HFF-Myc (cell line): ENCODE measurements around the gene FSD2.
A peak's percentile ranks its signal among the peaks of the same experiment; 100 is the strongest.

Source experiments
- DNase-seq: peaks from one replicate; pipeline ENCODE4 v3.0.0-alpha.2; 2011; ENCODE audit warnings: low read depth; ENCODE audit errors: extremely low read depth
- H3K4me3 ChIP-seq: replicated peaks from 2 replicates; pipeline ENCODE4 v1.5.1; 2011; ENCODE audit warnings: low read depth, mild to moderate bottlenecking, control low read depth, low read length
- CTCF ChIP-seq: IDR thresholded peaks from 2 replicates; pipeline ENCODE4 v1.5.1; 2012; ENCODE audit warnings: mild to moderate bottlenecking, low read depth, low read length, control low read depth; ENCODE audit errors: missing control alignments

The FSD2 gene

GRCh38 chr15:82840166-82840565 is 34.3 kb upstream of the FSD2 start:
- no peak overlapping the region for H3K4me3 ChIP-seq
- no peak for DNase-seq
- TF ChIP-seq CTCF: no peak

GRCh38 chr15:82839136-82839535 is 33.3 kb upstream of the FSD2 start:
- no peak for DNase-seq
- no peak overlapping the region for H3K4me3 ChIP-seq
- no peak for TF ChIP-seq CTCF

GRCh38 chr15:82838096-82838735 is 32.3 kb upstream of the FSD2 start:
- H3K4me3 ChIP-seq: no peak overlapping the region
- TF ChIP-seq CTCF: no peak
- no peak for DNase-seq

GRCh38 chr15:82835391-82835917 is 29.6 kb upstream of the FSD2 start:
- no peak for DNase-seq
- no peak for TF ChIP-seq CTCF
- no peak overlapping the region for H3K4me3 ChIP-seq

- H3K4me3 ChIP-seq: no peak overlapping the region
- no peak for DNase-seq
- no peak for TF ChIP-seq CTCF
Observed at GRCh38 chr15:82833362-82833682, 27.5 kb upstream of the FSD2 start.

GRCh38 chr15:82832601-82833361 is 26.9 kb upstream of the FSD2 start:
- H3K4me3 ChIP-seq: no peak overlapping the region
- no peak for TF ChIP-seq CTCF
- DNase-seq: peak; percentile 70
